Neuron (in vitro differentiated cells): ENCODE results near the gene KIR3DL3.
"Not testable (repeated sequence)": the region's sequence is repeated elsewhere in the genome, so short reads cannot be mapped to it uniquely, and the experiment has no call there.

Source experiments
- H2AFZ ChIP-seq: one replicate; pipeline ENCODE4 v1.6.1; 2013; ENCODE audit warnings: low read depth, mild to moderate bottlenecking, inconsistent platforms, low read length, moderate library complexity
- H3K27me3 ChIP-seq: one replicate; pipeline ENCODE4 v1.6.1; 2013; ENCODE audit warnings: low read length; ENCODE audit not compliant: insufficient read depth
- H3K36me3 ChIP-seq: one replicate; pipeline ENCODE4 v1.6.1; 2013; ENCODE audit warnings: low read length; ENCODE audit not compliant: insufficient read depth
- H3K4me1 ChIP-seq: one replicate; pipeline ENCODE4 v1.6.1; 2013; ENCODE audit warnings: low read length; ENCODE audit not compliant: insufficient read depth
- H3K4me3 ChIP-seq: 2 replicates; pipeline ENCODE4 v1.5.1; 2013; ENCODE audit warnings: mild to moderate bottlenecking, low read length, moderate library complexity
- H3K9me3 ChIP-seq: one replicate; pipeline ENCODE4 v1.6.1; 2013; ENCODE audit warnings: low read length

Gene KIR3DL3

DNA sequence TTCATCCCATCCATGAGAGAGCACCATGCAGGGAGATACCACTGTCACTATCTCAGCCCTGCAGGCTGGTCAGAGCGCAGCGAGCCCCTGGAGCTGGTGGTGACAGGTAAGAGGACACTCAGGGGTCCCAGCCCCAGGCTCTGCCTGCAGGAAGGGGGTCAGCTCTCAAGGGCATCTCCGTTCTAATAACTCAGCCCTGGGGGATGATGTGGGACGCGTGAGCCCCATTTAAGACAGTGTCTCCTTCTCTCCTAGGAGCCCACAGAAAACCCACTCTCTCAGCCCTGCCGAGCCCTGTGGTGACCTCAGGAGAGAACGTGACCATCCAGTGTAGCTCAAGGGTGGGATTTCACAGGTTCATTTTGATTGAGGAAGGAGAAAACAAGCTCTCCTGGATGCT lies 15.5 kb upstream of the KIR3DL3 start:
- no peaks in the 10 kb centered on the region for H3K36me3 ChIP-seq
- H3K4me3 ChIP-seq, result no peak overlapping the region
- no peaks in the 10 kb centered on the region for H3K4me1 ChIP-seq
- H3K27me3 ChIP-seq, result no peaks in the 10 kb centered on the region
- H3K9me3 ChIP-seq, result no peaks in the 10 kb centered on the region
- no peak overlapping the region for H2AFZ ChIP-seq

DNA sequence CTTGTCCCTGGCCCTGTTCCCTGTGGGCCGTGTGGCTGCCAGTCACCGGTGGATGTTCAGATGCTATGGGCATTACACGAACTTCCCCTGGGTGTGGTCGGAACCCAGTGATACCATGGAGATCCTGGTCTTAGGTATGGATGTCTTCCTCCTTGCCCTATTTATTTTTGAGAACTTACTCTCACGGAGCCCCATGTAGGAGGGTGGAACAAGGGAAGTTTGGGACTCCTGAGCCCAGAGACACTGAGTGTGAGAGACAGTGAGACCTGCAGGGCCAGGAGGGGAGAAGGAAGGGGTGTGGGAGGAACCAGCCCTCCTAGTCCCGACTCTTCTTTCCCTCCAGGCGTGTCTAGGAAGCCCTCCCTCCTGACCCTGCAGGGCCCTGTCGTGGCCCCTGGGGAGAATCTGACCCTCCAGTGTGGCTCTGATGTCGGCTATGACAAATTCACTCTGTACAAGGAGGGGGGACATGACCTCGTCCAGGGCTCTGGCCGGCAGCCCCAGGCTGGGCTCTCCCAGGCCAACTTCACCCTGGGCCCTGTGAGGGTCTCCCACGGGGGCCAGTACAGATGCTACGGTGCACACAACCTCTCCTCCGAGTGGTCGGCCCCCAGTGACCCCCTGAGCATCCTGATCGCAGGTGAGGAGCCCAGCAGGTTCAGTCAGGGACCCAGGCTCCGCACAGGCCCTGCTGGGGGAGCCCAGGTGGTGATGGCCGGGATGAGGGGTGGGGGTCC lies 14.9 kb upstream of the KIR3DL3 start:
- Histone ChIP-seq H3K27me3 (no peaks in the 10 kb centered on the region), H3K9me3 (no peaks in the 10 kb centered on the region), H3K4me1 (no peaks in the 10 kb centered on the region), H3K4me3 (no peak overlapping the region), H2AFZ (no peak overlapping the region), H3K36me3 (no peaks in the 10 kb centered on the region)

DNA sequence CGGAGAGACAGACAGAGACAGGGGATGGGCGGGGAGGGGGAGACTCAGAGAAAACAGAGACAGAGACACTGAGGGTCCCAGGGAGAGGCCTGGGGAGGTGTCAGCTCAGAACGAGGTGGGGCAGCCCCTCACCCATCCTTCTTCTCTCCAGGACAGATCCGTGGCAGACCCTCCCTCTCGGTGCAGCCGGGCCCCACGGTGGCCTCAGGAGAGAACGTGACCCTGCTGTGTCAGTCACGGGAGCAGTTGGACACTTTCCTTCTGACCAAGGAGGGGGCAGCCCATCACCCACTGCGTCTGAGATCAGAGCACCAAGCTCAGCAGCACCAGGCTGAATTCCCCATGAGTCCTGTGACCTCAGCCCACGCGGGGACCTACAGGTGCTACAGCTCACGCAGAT lies 14.3 kb upstream of the KIR3DL3 start:
- not testable (repeated sequence) for H3K4me1 ChIP-seq, H2AFZ ChIP-seq, H3K36me3 ChIP-seq, H3K9me3 ChIP-seq, H3K27me3 ChIP-seq, H3K4me3 ChIP-seq

DNA sequence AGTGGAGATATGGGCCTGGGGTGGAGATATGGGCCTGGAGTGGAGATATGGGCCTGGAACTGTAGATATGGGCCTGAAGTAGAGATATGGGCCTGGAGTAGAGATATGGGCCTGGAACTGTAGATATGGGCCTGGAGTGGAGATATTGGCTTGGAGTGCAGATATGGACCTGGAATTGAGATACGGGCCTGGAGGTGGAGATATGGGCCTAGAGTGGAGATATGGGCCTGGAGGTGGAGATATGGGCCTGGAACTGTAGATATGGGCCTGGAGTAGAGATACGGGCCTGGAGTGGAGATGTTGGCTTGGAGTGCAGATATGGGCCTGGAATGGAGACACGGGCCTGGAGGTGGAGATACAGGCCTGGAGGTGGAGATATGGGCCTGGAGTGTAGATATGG lies 402 bp downstream of the KIR3DL3 start:
- Histone ChIP-seq H3K9me3 (no peaks in the 10 kb centered on the region), H3K4me1 (no peaks in the 10 kb centered on the region), H3K36me3 (no peaks in the 10 kb centered on the region), H3K27me3 (no peaks in the 10 kb centered on the region), H3K4me3 (no peak overlapping the region), H2AFZ (no peak overlapping the region)

GRCh38 chr19:54725321-54725720 lies 1.1 kb downstream of the KIR3DL3 start:
- Histone ChIP-seq H2AFZ (no peak overlapping the region), H3K36me3 (no peaks in the 10 kb centered on the region), H3K4me3 (no peak overlapping the region), H3K4me1 (no peaks in the 10 kb centered on the region), H3K9me3 (no peaks in the 10 kb centered on the region), H3K27me3 (no peaks in the 10 kb centered on the region)

- no peaks in the 10 kb centered on the region for H3K9me3 ChIP-seq
- H3K27me3 ChIP-seq, result peaks cover 2% of the 10 kb centered on the region
- no peaks in the 10 kb centered on the region for H3K4me1 ChIP-seq
- H3K4me3 ChIP-seq, result no peak overlapping the region
- H3K36me3 ChIP-seq, result no peaks in the 10 kb centered on the region
- no peak overlapping the region for H2AFZ ChIP-seq
These were observed 3.3 kb downstream of the KIR3DL3 start for GRCh38 chr19:54727562-54727961.

- Histone ChIP-seq H2AFZ (no peak overlapping the region), H3K9me3 (no peaks in the 10 kb centered on the region), H3K4me1 (no peaks in the 10 kb centered on the region), H3K36me3 (no peaks in the 10 kb centered on the region), H3K4me3 (no peak overlapping the region), H3K27me3 (peaks cover 2% of the 10 kb centered on the region)
These were observed 3.9 kb downstream of the KIR3DL3 start for GRCh38 chr19:54728167-54728566.

- Histone ChIP-seq H3K27me3 (peaks cover 4% of the 10 kb centered on the region), H3K36me3 (no peaks in the 10 kb centered on the region), H3K9me3 (no peaks in the 10 kb centered on the region), H3K4me3 (no peak overlapping the region), H2AFZ (no peak overlapping the region), H3K4me1 (no peaks in the 10 kb centered on the region)
These were observed 5.4 kb downstream of the KIR3DL3 start for GRCh38 chr19:54729416-54730188.

- no peaks in the 10 kb centered on the region for H3K4me1 ChIP-seq
- peaks cover 4% of the 10 kb centered on the region for H3K27me3 ChIP-seq
- no peak overlapping the region for H3K4me3 ChIP-seq
- no peaks in the 10 kb centered on the region for H3K36me3 ChIP-seq
- no peaks in the 10 kb centered on the region for H3K9me3 ChIP-seq
- H2AFZ ChIP-seq, result no peak overlapping the region
These were observed 6.9 kb downstream of the KIR3DL3 start for GRCh38 chr19:54731191-54731590.

GRCh38 chr19:54738306-54738705 lies 14.1 kb downstream of the KIR3DL3 start, which contains the start of gene KIR2DL3:
Gene KIR2DL3 (plus strand): TSS chr19:54738513. CDS start chr19:54738546, 33 bp downstream.
- not testable (repeated sequence) for H3K36me3 ChIP-seq, H2AFZ ChIP-seq

GRCh38 chr19:54738715-54739114 lies 14.5 kb downstream of the KIR3DL3 start:
- Histone ChIP-seq H3K4me1 (no peaks in the 10 kb centered on the region), H3K9me3 (no peaks in the 10 kb centered on the region), H3K27me3 (peaks cover 2% of the 10 kb centered on the region), H2AFZ (no peak overlapping the region), H3K4me3 (no peak overlapping the region), H3K36me3 (no peaks in the 10 kb centered on the region)

More at GRCh38 chr19:54738306-54738705, 14.1 kb downstream of the KIR3DL3 start, which contains the start of gene KIR2DL3:
- H3K4me3 ChIP-seq, H3K27me3 ChIP-seq, H3K4me1 ChIP-seq, H3K9me3 ChIP-seq: not testable (repeated sequence)

DNA sequence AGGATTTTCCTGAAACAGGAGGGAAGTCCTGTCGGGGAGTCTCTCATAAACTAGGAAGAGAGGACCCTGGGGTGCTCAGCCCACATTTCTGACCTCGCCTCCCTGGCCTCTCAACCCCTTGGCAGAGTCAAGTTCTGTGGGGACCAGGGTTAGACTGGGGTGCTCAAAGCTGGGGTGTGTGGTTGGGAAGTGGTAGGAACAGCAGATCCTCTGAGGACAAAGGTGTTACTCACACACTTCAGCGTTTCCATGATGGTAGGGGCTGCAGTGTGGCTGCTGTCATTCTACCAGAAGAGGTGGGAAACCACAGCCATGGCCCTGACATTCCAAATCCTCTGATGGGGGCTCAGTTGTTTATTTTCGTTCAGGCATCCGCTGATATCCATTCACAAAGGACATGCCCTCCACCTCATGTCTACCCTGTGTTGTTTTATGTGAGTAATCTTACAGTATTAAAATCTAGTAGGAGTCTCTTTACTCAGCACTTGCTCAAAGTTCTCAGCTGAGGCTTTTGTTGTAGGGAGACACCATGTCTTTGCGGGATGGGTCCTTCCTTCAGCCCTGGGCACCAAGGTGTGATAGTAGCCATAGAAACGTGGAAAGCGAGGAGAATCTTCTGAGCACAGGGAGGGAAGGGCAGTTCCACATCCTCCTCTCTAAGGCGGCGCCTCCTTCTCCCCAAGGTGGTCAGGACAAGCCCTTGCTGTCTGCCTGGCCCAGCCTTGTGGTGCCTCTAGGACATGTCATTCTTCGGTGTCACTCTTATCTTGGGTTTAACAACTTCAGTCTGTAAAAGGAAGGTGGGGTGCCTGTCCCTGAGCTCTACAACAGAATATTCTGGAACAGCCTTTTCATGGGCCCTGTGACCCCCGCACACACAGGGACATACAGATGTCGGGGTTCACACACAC lies 15.6 kb downstream of the KIR3DL3 start:
- Histone ChIP-seq H2AFZ (no peak overlapping the region), H3K4me1 (no peaks in the 10 kb centered on the region), H3K27me3 (no peaks in the 10 kb centered on the region), H3K9me3 (no peaks in the 10 kb centered on the region), H3K4me3 (no peak overlapping the region), H3K36me3 (no peaks in the 10 kb centered on the region)

DNA sequence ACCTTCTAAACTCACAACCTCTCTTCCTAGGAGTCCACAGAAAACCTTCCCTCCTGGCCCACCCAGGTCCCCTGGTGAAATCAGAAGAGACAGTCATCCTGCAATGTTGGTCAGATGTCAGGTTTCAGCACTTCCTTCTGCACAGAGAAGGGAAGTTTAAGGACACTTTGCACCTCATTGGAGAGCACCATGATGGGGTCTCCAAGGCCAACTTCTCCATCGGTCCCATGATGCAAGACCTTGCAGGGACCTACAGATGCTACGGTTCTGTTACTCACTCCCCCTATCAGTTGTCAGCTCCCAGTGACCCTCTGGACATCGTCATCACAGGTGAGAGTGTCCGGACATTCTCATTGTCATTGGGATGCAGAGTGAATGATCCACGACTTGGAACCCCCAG lies 17.7 kb downstream of the KIR3DL3 start:
- not testable (repeated sequence) for H3K36me3 ChIP-seq, H3K4me3 ChIP-seq, H2AFZ ChIP-seq, H3K27me3 ChIP-seq, H3K9me3 ChIP-seq, H3K4me1 ChIP-seq
